K562 (cell line): ENCODE data around the gene IFI44L. TPM values are rescaled to one million over a fixed set of nuclear protein-coding genes. Genes with fewer than 3 reads are reported as not detected.

ENCODE experiments used
- ATAC-seq: fragments of 200-7000 bp; cut with Tn5 transposase; 3 replicates; pipeline ENCODE4 v1.9.1; 2020; ENCODE audit warnings: moderate library complexity
- BruUV-seq: library from RNA; stranded (reverse); fragments of 400-500 nt; replicated peaks from 2 replicates; lab custom pipeline; 2021; lab: Mats Ljungman, UMichigan
- CTCF ChIA-PET: fragments of 300-600 bp; formaldehyde crosslinking; extraction: SDS; loops from one replicate; lab custom pipeline; 2021; ENCODE audit warnings: low intra/inter-chr PET ratio; lab: Yijun Ruan, JAX
- POLR2A ChIA-PET: fragments of 300-600, 350-650 bp; sonication (Branson Sonifier 250); formaldehyde crosslinking; extraction: SDS; loops from one replicate; lab custom pipeline; 2021; ENCODE audit warnings: antibody characterized with exemption, inconsistent platforms; lab: Yijun Ruan, JAX
- DNase-seq, 4 experiments: peaks; one replicate each; pipeline versions ENCODE4 v3.0.0 to v3.0.0-alpha.2; 2011 to 2018; ENCODE audit warnings: low spot score in 3 of 4, mixed read lengths in 3 of 4; ENCODE audit errors: extremely low read depth in 1 of 4
- FAIRE-seq: peaks from 2 replicates; lab custom pipeline; 2011; peaks lifted over from hg19 to GRCh38; lab: Jason Lieb, UNC
- H2AFZ ChIP-seq: 2 replicates; pipeline ENCODE4 v1.6.0; 2011; ENCODE audit warnings: low read depth, low read length, control low read depth, inconsistent platforms
- H3K27ac ChIP-seq: fragments of 200-600 bp; 3 replicates; pipeline ENCODE4 v1.8.0; 2011; ENCODE audit warnings: low read depth, mild to moderate bottlenecking, control low read depth, inconsistent platforms, low read length, moderate library complexity, mixed read lengths; ENCODE audit errors: extremely low read depth
- H3K27me3 ChIP-seq, 2 experiments: fragments of 300-600 bp in 1 of 2; 2 replicates in 1 of 2; 3 replicates in 1 of 2; pipeline versions ENCODE4 v1.6.0 to v1.8.0; 2011; ENCODE audit warnings: inconsistent platforms in 2 of 2, low read length in 2 of 2, mild to moderate bottlenecking in 1 of 2, mixed read lengths in 1 of 2, moderate library complexity in 1 of 2; ENCODE audit not compliant: control insufficient read depth in 2 of 2, insufficient read depth in 2 of 2
- H3K36me3 ChIP-seq: fragments of 300-600 bp; 3 replicates; pipeline ENCODE4 v1.8.0; 2011; ENCODE audit warnings: mild to moderate bottlenecking, low read length, inconsistent platforms; ENCODE audit not compliant: control insufficient read depth, insufficient read depth
- H3K4me1 ChIP-seq, 2 experiments: fragments of 200-600 bp in 1 of 2; replicated peaks in 1 of 2; 2 replicates in 1 of 2; 3 replicates in 1 of 2; pipeline versions ENCODE4 v1.5.1 to v1.8.0; 2011; ENCODE audit warnings: inconsistent platforms in 2 of 2, low read length in 2 of 2, mild to moderate bottlenecking in 1 of 2, mixed read lengths in 1 of 2, moderate library complexity in 1 of 2; ENCODE audit not compliant: control insufficient read depth in 2 of 2, insufficient read depth in 2 of 2
- H3K4me2 ChIP-seq: 2 replicates; pipeline ENCODE4 v1.6.1; 2011; ENCODE audit warnings: low read length, control low read depth, inconsistent platforms, mixed read lengths; ENCODE audit not compliant: insufficient read depth
- H3K4me3 ChIP-seq: fragments of 200-600 bp; sonication (generic), shearing (Covaris generic); 2 replicates; pipeline ENCODE4 v1.5.1; 2016; ENCODE audit warnings: control low read depth, inconsistent platforms
- H3K79me2 ChIP-seq: fragments of 200-600 bp; 3 replicates; pipeline ENCODE4 v1.8.0; 2011; ENCODE audit warnings: low read length, inconsistent platforms; ENCODE audit not compliant: control insufficient read depth, insufficient read depth
- H3K9ac ChIP-seq, 2 experiments: 2 replicates each; pipeline versions ENCODE4 v1.6.0 to v1.6.1; 2011; ENCODE audit warnings: low read depth in 2 of 2, low read length in 2 of 2, control low read depth in 1 of 2, inconsistent platforms in 1 of 2, mild to moderate bottlenecking in 1 of 2, mixed read lengths in 1 of 2; ENCODE audit not compliant: insufficient read depth in 1 of 2
- H3K9me1 ChIP-seq: one replicate; pipeline ENCODE4 v1.6.0; 2011; ENCODE audit warnings: inconsistent platforms, mild to moderate bottlenecking, low read length, moderate library complexity; ENCODE audit not compliant: control insufficient read depth, insufficient read depth
- H3K9me3 ChIP-seq: replicated peaks from 2 replicates; pipeline ENCODE4 v1.5.1; 2011; ENCODE audit warnings: low read depth, low read length, inconsistent platforms; ENCODE audit not compliant: control insufficient read depth, insufficient read depth
- H4K20me1 ChIP-seq: replicated peaks from 2 replicates; pipeline ENCODE4 v1.6.1; 2011; ENCODE audit warnings: low read length, inconsistent platforms, mixed read lengths; ENCODE audit not compliant: control insufficient read depth, insufficient read depth
- NEUROD1 ChIP-seq: fragments of 150-350 bp; IDR thresholded peaks from 2 replicates; pipeline ENCODE4 v1.6.1; 2014; ENCODE audit warnings: borderline replicate concordance, low read length, low read depth; ENCODE audit not compliant: partially characterized antibody
- NRF1 ChIP-seq, 2 experiments: fragments of 450-650 bp; IDR thresholded peaks in 1 of 2; conservative IDR thresholded peaks in 1 of 2; 2 replicates each; pipeline ENCODE4 v1.6.1; 2014; ENCODE audit warnings: mild to moderate bottlenecking in 2 of 2
- PHF20 ChIP-seq: fragments of 450-650 bp; IDR thresholded peaks from 2 replicates; pipeline ENCODE4 v1.6.1; 2018; ENCODE audit not compliant: partially characterized antibody
- ZNF121 ChIP-seq: sonication (generic); formaldehyde crosslinking; conservative IDR thresholded peaks from 2 replicates; pipeline ENCODE4 v1.8.0; 2022; ENCODE audit warnings: missing genetic modification reagents
- ZNF124 ChIP-seq: sonication (generic); formaldehyde crosslinking; IDR thresholded peaks from 2 replicates; pipeline ENCODE4 v1.8.1; 2022; ENCODE audit warnings: missing genetic modification reagents
- ZNF134 ChIP-seq: fragments of 250-450 bp; sonication (Bioruptor Pico); conservative IDR thresholded peaks from 2 replicates; pipeline ENCODE4 v1.4.0; 2020
- ZNF764 ChIP-seq: fragments of 250-450 bp; sonication (Bioruptor Pico); IDR thresholded peaks from 2 replicates; pipeline ENCODE4 v1.4.0; 2020; ENCODE audit warnings: low read depth, mild to moderate bottlenecking, moderate library complexity
- WGBS: fragments of 100-300 bp; shearing (Covaris generic); methylation state at CpG from one replicate; pipeline ENCODE4 v1.1.6; 2016; ENCODE audit warnings: low coverage, mixed read lengths; ENCODE audit not compliant: insufficient coverage; ENCODE audit errors: missing lambda C conversion rate; 5-methylcytosine and 5-hydroxymethylcytosine counted together
- in situ Hi-C: fragments of 300-500 bp; cut with MboI; formaldehyde crosslinking; loops from 4 replicates; pipeline ENCODE4 v1.15.0; 2018; ENCODE audit warnings: inconsistent platforms, mixed read lengths
- intact Hi-C: fragments of 100-400 bp; cut with micrococcal nuclease; formaldehyde crosslinking; loops from 2 replicates; pipeline ENCODE4 v1.14.2; 2022
- polyA plus RNA-seq, 8 experiments: library from polyadenylated mRNA; depleted of rRNA in 4 of 8; stranded (reverse) in 5 of 8; unstranded in 3 of 8; fragments of >200 nt; fragmentation: Nextera tagmentation in 2 of 8; fragmentation: Illumina TruSeq in 1 of 8; extraction: Ambion mirVana in 2 of 8; extraction: Trizol in 1 of 8; gene quantifications; 2 replicates each; pipeline versions ENCODE4 v1.2.1 to v1.2.3, GENCODE V29; 2011 to 2014; ENCODE audit warnings: inconsistent platforms in 1 of 8, missing spikeins in 1 of 8
- total RNA-seq, 7 experiments: library from RNA; depleted of rRNA in 6 of 7; stranded (reverse); fragments of >200 nt in 6 of 7; fragmentation: Illumina TruSeq in 2 of 7; extraction: Trizol in 2 of 7; gene quantifications; 2 replicates each; pipeline versions ENCODE4 v1.2.1 to v1.2.3, GENCODE V29; 2011 to 2021; ENCODE audit warnings: low replicate concordance in 1 of 7
- TF ChIP-seq, protein P1 (sequence below): IDR thresholded peaks from 2 replicates; pipeline ENCODE4 v1.6.1; 2016; ENCODE audit warnings: missing genetic modification characterization, missing compliant biosample characterization

IFI44L gene
- total and polyA plus RNA-seq, 9 of the 15 experiments (the other 6 are each of a cell fraction or from before 2014, with no cell fraction given): 0.04 to 0.22 TPM; not detected in 7

DNA sequence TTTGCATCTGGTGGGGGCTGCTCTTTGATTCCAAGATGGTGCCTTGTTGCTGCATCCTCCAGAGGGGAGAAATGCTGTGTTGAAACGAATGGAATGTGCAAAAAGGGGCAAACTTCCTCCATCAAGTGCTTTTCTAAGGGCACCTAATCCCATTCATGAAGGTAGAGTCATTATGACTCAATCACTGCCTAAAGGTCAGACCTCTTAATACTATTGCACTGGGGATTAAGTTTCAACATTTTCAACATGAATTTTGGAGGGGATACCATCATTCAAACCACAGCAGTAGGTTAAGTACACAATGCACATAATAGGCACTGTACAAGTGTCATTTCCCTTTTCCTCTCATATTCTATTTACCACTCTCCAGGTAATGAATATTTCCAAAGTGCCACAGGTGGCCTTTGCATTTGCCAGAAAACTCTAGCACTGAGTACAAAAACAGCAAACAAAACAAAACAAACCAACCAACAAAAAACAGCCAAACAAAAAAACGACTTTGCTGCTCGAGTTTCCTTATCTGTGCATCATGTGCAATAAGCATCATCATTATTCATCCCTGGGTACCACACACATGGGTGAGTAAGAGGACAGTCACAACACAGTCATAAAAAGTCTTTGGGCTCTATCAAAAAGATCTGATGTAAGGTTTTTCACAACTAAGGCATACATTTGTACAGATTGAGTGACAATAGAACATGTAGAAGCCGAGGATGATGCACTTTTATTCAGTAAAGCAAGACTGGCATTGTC lies 71.9 kb downstream of the IFI44L start:
- ChIA-PET POLR2A (no interaction called here), CTCF (interaction anchor here (0.6 kb wide), 1 partner anchor 199 kb away, joined by 3 read pairs; no protein-coding TSS in a partner anchor)
- BruUV-seq: no TSS peak
- Histone ChIP-seq H3K4me2 (no peak overlapping the region), H3K79me2 (no peaks in the 10 kb centered on the region), H3K36me3 (no peaks in the 10 kb centered on the region), H3K9me1 (no peaks in the 10 kb centered on the region), H3K27ac (no peak overlapping the region), H3K9me3 (no peaks in the 10 kb centered on the region), H2AFZ (no peak overlapping the region), H4K20me1 (no peaks in the 10 kb centered on the region), H3K27me3 (no peaks in the 10 kb centered on the region), H3K4me1 (no peaks in the 10 kb centered on the region), H3K9ac (no peak overlapping the region), H3K4me3 (no peak overlapping the region)
- DNase-seq (no peak), FAIRE-seq (no peak), ATAC-seq (no peak)
- TF ChIP-seq NRF1 (conservative IDR thresholded peaks at IDR 0.05 in 1 of 2, IDR thresholded peaks at IDR 0.05 in 1 of 2) (no peak), ZNF764 (CRISPR knock-in tag) (no peak), NEUROD1 (no peak), ZNF124 (CRISPR knock-in tag) (no peak), ZNF134 (no peak), PHF20 (no peak), ZNF121 (CRISPR knock-in tag) (no peak)
- TF ChIP-seq, protein P1, sequence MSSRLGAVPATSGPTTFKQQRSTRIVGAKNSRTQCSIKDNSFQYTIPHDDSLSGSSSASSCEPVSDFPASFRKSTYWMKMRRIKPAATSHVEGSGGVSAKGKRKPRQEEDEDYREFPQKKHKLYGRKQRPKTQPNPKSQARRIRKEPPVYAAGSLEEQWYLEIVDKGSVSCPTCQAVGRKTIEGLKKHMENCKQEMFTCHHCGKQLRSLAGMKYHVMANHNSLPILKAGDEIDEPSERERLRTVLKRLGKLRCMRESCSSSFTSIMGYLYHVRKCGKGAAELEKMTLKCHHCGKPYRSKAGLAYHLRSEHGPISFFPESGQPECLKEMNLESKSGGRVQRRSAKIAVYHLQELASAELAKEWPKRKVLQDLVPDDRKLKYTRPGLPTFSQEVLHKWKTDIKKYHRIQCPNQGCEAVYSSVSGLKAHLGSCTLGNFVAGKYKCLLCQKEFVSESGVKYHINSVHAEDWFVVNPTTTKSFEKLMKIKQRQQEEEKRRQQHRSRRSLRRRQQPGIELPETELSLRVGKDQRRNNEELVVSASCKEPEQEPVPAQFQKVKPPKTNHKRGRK: no peak
- intact Hi-C loops: no loop called here
- in situ Hi-C loops: no loop called here
- 0% methylated on average over 4 of the region's 4 CpGs for WGBS

Other genes with a start within 250 kb of the IFI44L start
- gene PTGFR, start 129.5 kb upstream of the IFI44L start, total RNA-seq (2014; rRNA removed): not detected in 2 replicates
- gene PTGFR, start 129.5 kb upstream of the IFI44L start, total RNA-seq (2014; rRNA removed; fragmentation: Illumina TruSeq; extraction: Trizol): not detected in 2 replicates
- gene PTGFR, start 129.5 kb upstream of the IFI44L start, total RNA-seq (2015; rRNA removed; fragmentation: Illumina TruSeq; extraction: Trizol): not detected in 2 replicates
- gene PTGFR, start 129.5 kb upstream of the IFI44L start, total RNA-seq (2021): 0.04 TPM in 1 of 2 replicates, not detected in the other
- gene PTGFR, start 129.5 kb upstream of the IFI44L start, polyA plus RNA-seq (2011; rRNA removed): not detected in 2 replicates
- not detected in 2 replicates for gene PTGFR, start 129.5 kb upstream of the IFI44L start, polyA plus RNA-seq (2014; fragmentation: Illumina TruSeq; extraction: Trizol)
- not detected for gene PTGFR, start 129.5 kb upstream of the IFI44L start, polyA plus RNA-seq (2014; fragmentation: Nextera tagmentation; extraction: Ambion mirVana)
- not detected in 2 replicates for gene PTGFR, start 129.5 kb upstream of the IFI44L start, polyA plus RNA-seq (2014; rRNA removed)
- gene IFI44, start 29.4 kb downstream of the IFI44L start, total RNA-seq (2014; rRNA removed): not detected in 2 replicates
- not detected in 2 replicates for gene IFI44, start 29.4 kb downstream of the IFI44L start, total RNA-seq (2014; rRNA removed; fragmentation: Illumina TruSeq; extraction: Trizol)
- not detected in 2 replicates for gene IFI44, start 29.4 kb downstream of the IFI44L start, total RNA-seq (2015; rRNA removed; fragmentation: Illumina TruSeq; extraction: Trizol)
- gene IFI44, start 29.4 kb downstream of the IFI44L start, total RNA-seq (2021): 0.11 TPM in 1 of 2 replicates, not detected in the other
- gene IFI44, start 29.4 kb downstream of the IFI44L start, polyA plus RNA-seq (2011; rRNA removed): not detected in 2 replicates
- gene IFI44, start 29.4 kb downstream of the IFI44L start, polyA plus RNA-seq (2014; fragmentation: Illumina TruSeq; extraction: Trizol): not detected in 2 replicates
- not detected for gene IFI44, start 29.4 kb downstream of the IFI44L start, polyA plus RNA-seq (2014; fragmentation: Nextera tagmentation; extraction: Ambion mirVana)
- gene IFI44, start 29.4 kb downstream of the IFI44L start, polyA plus RNA-seq (2014; rRNA removed): not detected in 2 replicates